ENCODE data around the gene CA9.

GRCh38 chr9:35713578-35713977 is 39.9 kb downstream of the CA9 start:
- TF ChIP-seq CEBPB (IDR thresholded peaks at IDR 0.05; ENCODE audit: low read depth): no peak
- TF ChIP-seq, protein P1, sequence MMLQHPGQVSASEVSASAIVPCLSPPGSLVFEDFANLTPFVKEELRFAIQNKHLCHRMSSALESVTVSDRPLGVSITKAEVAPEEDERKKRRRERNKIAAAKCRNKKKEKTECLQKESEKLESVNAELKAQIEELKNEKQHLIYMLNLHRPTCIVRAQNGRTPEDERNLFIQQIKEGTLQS (IDR thresholded peaks at IDR 0.05): no peak
- TF ChIP-seq CTCF (IDR thresholded peaks at IDR 0.05 in 2 of 3, conservative IDR thresholded peaks at IDR 0.05 in 1 of 3; ENCODE audit: borderline replicate concordance in 1 of 3, insufficient read depth in 1 of 3, low read depth in 2 of 3, low read length in 2 of 3): no peak
- TF ChIP-seq POLR2AphosphoS5 (IDR thresholded peaks at IDR 0.05; ENCODE audit: low read depth, low read length): no peak

Data from HCT116 (cell line).